Ectodermal cell (in vitro differentiated cells): Measurements from ENCODE around the gene MYH14. TPM values are rescaled to one million over a fixed set of nuclear protein-coding genes. Genes with fewer than 3 reads are reported as not detected.

Experiments
- H3K27ac ChIP-seq: 2 replicates; pipeline ENCODE4 v1.7.0; 2013; ENCODE audit warnings: mild to moderate bottlenecking, low read depth, low read length; ENCODE audit not compliant: insufficient read depth, poor library complexity, severe bottlenecking
- H3K27me3 ChIP-seq: 2 replicates; pipeline ENCODE4 v1.7.0; 2013; ENCODE audit warnings: mild to moderate bottlenecking, low read length; ENCODE audit not compliant: insufficient read depth, control insufficient read depth, poor library complexity, severe bottlenecking
- H3K36me3 ChIP-seq: one replicate; pipeline ENCODE4 v1.7.0; 2013; ENCODE audit warnings: low read length; ENCODE audit not compliant: control insufficient read depth, insufficient read depth
- H3K4me1 ChIP-seq: one replicate; pipeline ENCODE4 v1.7.0; 2013; ENCODE audit warnings: low read length; ENCODE audit not compliant: control insufficient read depth, insufficient read depth
- H3K4me3 ChIP-seq: 2 replicates; pipeline ENCODE4 v1.7.0; 2013; ENCODE audit warnings: low read depth, low read length, control low read depth; ENCODE audit not compliant: insufficient read depth
- H3K9me3 ChIP-seq: 2 replicates; pipeline ENCODE4 v1.7.0; 2013; ENCODE audit warnings: mild to moderate bottlenecking, low read length, moderate library complexity; ENCODE audit not compliant: control insufficient read depth
- WGBS, 2 experiments: methylation state at CpG; one replicate each; pipeline ENCODE4 v1.1.7; 2013; ENCODE audit warnings: missing lambda C conversion rate in 2 of 2; 5-methylcytosine and 5-hydroxymethylcytosine counted together
- polyA plus RNA-seq, 4 experiments: library from polyadenylated mRNA; stranded (reverse); fragments of 50-300 nt; gene quantifications; one replicate each; pipeline ENCODE4 v1.2.3, GENCODE V29; 2013

Gene MYH14
- polyA plus RNA-seq (2013, experiment 1 of 4), result 3.9 TPM
- polyA plus RNA-seq (2013, experiment 2 of 4), result 3.2 TPM
- polyA plus RNA-seq (2013, experiment 3 of 4), result 2.5 TPM
- 2.8 TPM for polyA plus RNA-seq (2013, experiment 4 of 4)

DNA sequence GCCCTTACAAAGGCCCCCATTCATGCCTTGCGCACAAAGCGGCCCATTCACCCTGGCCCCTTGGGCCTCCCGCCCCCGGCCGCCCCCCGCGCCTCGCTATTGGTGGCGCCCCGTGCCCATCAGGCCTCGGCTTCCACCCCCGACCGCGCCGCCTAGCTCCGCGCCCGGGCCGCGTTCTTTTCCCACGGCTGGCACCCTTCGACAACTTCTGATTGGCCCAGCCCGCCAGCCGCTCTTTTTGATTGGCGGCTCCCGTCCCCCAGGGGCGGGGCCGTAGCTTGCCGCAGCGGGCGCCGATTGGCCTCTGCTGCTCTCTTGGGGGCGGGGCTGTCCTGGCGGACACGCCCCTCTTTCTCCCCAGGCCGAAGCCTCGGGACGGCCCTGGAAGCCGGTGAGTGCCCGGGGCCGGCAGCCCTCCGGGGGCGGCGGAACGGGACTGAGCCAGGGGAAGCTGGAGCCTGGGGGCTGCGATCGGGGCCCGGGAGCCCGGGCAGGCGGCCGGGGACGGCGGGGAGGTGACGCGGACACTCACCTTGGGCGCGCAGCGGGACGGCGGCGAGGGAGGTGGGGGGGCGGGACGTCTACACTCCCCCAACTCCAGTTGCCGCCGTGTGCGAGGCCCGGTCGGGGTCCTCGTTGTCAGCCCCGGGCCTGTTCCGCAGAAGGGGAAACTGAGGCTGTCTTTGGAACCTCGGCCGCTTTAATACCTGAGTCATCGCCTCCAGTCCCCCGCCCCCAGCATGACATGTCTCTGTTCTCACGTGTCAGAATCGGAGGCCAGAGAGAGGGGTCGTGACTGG lies at the start of gene MYH14:
Gene MYH14 (plus strand): TSS at position 342 of the 800 bp plus-strand sequence. CDS start 6,744 bp downstream, outside the sequence.
- Histone ChIP-seq H3K36me3 (no peaks in the 10 kb centered on the region), H3K4me3 (peak within 1 kb of the TSS; percentile 13), H3K4me1 (no peaks in the 10 kb centered on the region), H3K27ac (no peak within 1 kb of the TSS), H3K27me3 (peaks cover 4% of the 10 kb centered on the region), H3K9me3 (peaks cover 2% of the 10 kb centered on the region)
- 64 to 65% methylated on average over 77 to 78 of the region's 78 CpGs for WGBS, 2 experiments

DNA sequence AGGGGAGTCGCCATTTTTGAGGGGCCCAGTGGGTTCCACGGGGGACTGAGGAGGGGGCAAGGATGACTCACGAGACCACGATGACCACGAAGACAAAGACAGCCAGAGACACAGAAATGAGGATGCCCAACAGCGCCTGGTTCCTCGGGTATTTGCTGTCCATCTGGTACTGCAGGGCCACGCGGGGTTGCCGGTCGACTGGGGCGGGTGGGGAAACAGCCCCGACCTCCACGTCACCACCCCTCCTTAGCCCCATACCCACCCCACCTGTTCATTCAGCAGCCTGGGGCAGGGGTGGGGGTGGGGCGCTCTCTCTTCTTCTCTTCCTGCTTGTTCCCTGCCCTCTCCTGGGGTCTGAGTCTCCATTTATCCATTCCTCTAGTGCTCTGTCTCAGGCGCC lies 48.9 kb upstream of the MYH14 start:
- Histone ChIP-seq H3K36me3 (no peaks in the 10 kb centered on the region), H3K9me3 (peaks cover 5% of the 10 kb centered on the region), H3K27ac (no peak overlapping the region), H3K4me1 (no peaks in the 10 kb centered on the region), H3K27me3 (no peaks in the 10 kb centered on the region), H3K4me3 (no peak overlapping the region)
- 81 to 83% methylated on average over 16 of the region's 16 CpGs for WGBS, 2 experiments

DNA sequence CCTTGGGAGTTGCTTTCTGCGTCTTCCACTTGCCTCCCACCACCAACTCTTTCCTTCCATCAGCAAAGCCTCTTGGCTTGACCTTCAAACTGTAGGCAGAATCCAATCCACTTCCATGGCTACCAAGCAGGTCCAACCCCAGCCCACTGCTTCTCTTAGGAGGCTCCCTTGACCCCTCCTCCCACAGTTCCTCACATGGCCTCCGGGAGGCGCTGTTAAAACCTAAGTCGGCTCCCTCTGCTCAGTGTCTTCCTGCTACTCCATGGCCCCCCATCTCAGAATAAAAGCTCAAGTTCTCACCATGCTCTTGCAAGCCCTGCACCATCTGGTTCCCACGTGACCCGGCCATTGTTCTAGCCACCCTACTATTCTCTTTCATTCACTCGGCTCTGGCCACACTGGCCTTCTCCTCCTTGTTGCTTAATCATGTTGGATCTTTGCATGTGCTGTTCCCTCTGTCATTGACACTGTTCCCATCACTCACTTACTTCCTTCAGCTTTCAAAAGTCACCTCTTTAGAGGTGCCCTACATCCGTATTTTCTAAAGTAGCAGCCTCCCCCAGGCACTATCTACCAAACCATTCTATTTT lies 47.8 kb upstream of the MYH14 start:
- H3K36me3 ChIP-seq, result no peaks in the 10 kb centered on the region
- peaks cover 5% of the 10 kb centered on the region for H3K9me3 ChIP-seq
- H3K4me1 ChIP-seq, result no peaks in the 10 kb centered on the region
- H3K27ac ChIP-seq, result no peak overlapping the region
- no peak overlapping the region for H3K4me3 ChIP-seq
- H3K27me3 ChIP-seq, result no peaks in the 10 kb centered on the region
- WGBS, 2 experiments, result 71 to 74% methylated on average over 8 of the region's 8 CpGs

DNA sequence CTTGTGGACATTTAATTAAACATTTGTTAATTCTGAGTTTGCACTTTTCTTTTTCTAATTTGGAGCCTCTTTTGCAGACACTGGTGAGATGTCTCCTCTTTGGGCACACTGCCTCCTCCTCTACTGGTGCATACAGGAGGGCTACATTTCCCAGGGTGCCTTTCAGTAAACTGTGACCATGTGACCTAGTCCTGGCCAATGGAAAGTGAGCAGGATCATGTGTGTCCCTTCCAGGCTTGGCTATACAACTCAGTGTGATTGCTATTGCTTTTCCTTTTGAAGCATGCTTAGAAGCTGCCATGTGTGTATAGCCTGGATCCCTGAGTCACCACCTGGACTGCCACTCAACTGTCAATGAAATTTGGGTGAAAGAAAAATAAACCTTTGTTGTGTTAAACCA lies 44.8 kb upstream of the MYH14 start:
- Histone ChIP-seq H3K27ac (no peak overlapping the region), H3K4me1 (no peaks in the 10 kb centered on the region), H3K27me3 (no peaks in the 10 kb centered on the region), H3K4me3 (no peak overlapping the region), H3K36me3 (no peaks in the 10 kb centered on the region), H3K9me3 (peaks cover 9% of the 10 kb centered on the region)

DNA sequence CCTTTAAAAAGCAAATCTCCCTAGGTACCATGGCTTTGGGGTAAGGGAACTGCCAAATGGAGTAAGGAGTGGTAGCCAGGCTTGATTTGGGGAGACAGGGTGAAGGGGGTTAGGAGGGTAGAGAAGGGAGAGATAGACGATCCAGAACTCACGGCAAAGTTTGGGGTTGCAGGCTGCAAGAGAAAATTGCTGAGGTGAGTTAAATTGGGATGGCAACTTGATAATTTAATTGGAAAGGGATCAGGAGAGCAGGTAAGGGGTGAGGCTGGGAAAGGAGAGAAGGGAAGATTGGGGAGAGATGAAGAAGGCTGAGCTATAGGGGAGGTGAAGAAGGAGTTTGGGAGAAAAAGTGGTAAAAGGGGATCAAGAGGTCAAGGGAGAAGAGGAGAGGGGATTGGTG lies 44.3 kb upstream of the MYH14 start:
- H3K4me3 ChIP-seq, result no peak overlapping the region
- no peaks in the 10 kb centered on the region for H3K4me1 ChIP-seq
- no peak overlapping the region for H3K27ac ChIP-seq
- H3K9me3 ChIP-seq, result peaks cover 9% of the 10 kb centered on the region
- WGBS, 2 experiments, result 90% methylated on average over 2 of the region's 2 CpGs
- H3K36me3 ChIP-seq, result no peaks in the 10 kb centered on the region
- no peaks in the 10 kb centered on the region for H3K27me3 ChIP-seq

DNA sequence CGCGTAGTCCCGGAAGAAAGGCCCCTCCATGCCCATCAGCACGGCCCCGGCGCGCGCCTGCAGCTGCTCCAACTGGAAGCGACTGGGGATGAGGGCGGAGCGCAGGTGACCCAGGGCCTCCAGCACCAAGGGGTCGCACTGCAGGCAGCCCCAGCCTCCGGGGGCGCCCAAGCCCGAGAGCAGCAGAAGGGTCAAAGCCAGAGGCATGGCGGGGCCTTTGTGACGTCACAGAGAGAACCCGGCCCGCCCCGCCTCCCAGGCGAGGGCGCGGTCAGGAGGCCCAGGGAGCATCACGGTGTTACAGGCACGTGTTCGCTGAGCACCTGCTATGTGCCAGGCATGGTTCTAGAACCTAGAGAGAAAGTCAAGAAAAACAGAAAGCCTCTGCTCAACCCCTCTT lies 40.4 kb upstream of the MYH14 start, which contains the start of gene IZUMO2:
Gene IZUMO2 (minus strand): TSS at position 294 of the 400 bp plus-strand sequence. CDS start 87 bp downstream, at position 207.
- no peaks in the 10 kb centered on the region for H3K4me1 ChIP-seq
- H3K27me3 ChIP-seq, result no peaks in the 10 kb centered on the region
- 87 to 88% methylated on average over 26 of the region's 26 CpGs for WGBS, 2 experiments
- no peaks in the 10 kb centered on the region for H3K36me3 ChIP-seq
- no peak within 1 kb of the TSS for H3K4me3 ChIP-seq
- H3K27ac ChIP-seq, result no peak within 1 kb of the TSS
- H3K9me3 ChIP-seq, result peaks cover 4% of the 10 kb centered on the region

DNA sequence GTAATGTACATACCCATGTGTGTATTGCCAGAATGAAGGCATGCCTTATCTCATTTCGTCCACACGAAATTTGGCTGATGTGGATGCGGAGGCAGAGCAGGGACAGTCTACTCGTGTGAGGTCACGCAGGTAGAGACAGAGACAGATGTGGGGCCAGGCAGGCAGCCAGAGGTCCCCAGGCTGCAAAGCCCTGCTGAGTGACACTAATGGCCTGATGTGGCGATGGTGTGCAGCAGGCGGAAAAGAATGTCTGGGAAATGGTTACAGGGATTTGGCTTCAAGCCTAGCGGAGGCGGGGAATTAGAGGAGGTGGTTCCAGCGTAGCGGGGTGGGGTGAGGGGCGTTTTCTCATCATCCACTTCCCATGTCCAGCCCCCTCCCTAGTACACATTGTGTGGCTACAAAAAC lies 36.1 kb upstream of the MYH14 start:
- Histone ChIP-seq H3K4me3 (no peak overlapping the region), H3K4me1 (no peaks in the 10 kb centered on the region), H3K9me3 (no peaks in the 10 kb centered on the region), H3K27ac (no peak overlapping the region), H3K36me3 (no peaks in the 10 kb centered on the region), H3K27me3 (no peaks in the 10 kb centered on the region)
- 85 to 89% methylated on average over 12 of the region's 12 CpGs for WGBS, 2 experiments

DNA sequence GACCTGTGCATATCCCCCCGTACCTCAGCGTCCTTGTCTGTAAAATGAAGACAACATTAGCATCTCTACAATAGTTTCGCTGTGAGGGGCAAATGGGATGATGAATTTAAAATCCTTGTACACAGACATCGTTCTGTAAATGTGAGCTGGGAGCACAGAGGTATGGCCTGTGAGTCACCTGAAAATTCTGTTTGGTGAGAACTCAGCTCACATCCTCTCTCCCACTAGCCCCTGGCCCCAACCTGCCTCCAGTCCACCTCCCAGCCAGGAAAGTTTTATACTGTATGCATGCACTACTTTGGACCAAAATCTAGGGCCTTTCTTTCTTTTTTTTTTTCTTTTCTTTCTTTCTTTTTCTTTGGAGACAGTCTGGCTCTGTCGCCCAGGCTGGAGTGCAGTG lies 31.7 kb upstream of the MYH14 start:
- no peak overlapping the region for H3K4me3 ChIP-seq
- no peaks in the 10 kb centered on the region for H3K36me3 ChIP-seq
- H3K9me3 ChIP-seq, result peaks cover 3% of the 10 kb centered on the region
- WGBS, 2 experiments, result 85% methylated on average over 5 of the region's 5 CpGs
- no peaks in the 10 kb centered on the region for H3K27me3 ChIP-seq
- H3K27ac ChIP-seq, result no peak overlapping the region
- H3K4me1 ChIP-seq, result no peaks in the 10 kb centered on the region

DNA sequence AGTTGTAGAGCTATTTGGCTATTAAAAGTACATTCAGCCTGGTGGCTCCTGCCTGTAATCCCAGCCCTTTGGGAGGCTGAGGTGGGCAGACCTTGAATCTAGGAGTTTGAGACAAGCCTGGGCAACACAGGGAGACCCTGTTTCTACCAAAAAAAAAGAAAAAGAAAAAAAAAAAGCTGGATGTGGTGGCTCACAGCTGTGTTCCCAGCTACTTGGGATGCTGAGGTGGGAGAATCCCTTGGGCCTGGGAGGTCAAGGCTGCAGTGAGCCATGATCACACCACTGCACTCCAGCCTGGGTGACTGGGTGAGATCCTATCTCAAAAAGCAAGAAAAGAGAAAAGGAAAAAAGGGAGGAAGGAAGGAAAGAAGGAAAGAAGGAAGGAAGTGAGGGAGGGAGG lies 30.7 kb upstream of the MYH14 start:
- Histone ChIP-seq H3K9me3 (peaks cover 3% of the 10 kb centered on the region), H3K4me3 (no peak overlapping the region), H3K27me3 (no peaks in the 10 kb centered on the region), H3K27ac (no peak overlapping the region), H3K36me3 (no peaks in the 10 kb centered on the region), H3K4me1 (no peaks in the 10 kb centered on the region)

DNA sequence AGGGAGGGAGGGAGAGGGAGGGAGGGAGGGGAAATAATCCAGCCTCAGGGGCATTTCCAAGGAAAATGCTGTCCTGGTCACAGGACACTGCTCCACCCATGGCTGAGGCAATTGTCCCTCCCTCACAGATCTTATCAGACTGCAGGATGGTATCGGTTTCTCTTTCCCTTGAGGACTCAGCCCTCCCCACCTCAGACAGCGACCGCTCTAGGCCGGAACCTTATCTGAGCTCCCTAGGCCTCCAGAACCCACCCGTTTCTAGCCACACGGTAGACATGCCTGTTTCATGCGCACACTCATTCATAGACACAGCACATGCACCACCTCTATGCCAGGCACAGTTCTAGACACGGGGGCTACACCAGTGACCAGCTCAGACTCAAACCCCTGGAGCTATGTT lies 30.3 kb upstream of the MYH14 start:
- H3K9me3 ChIP-seq, result peaks cover 3% of the 10 kb centered on the region
- H3K27ac ChIP-seq, result no peak overlapping the region
- no peaks in the 10 kb centered on the region for H3K27me3 ChIP-seq
- no peak overlapping the region for H3K4me3 ChIP-seq
- no peaks in the 10 kb centered on the region for H3K36me3 ChIP-seq
- 80 to 87% methylated on average over 8 of the region's 8 CpGs for WGBS, 2 experiments
- H3K4me1 ChIP-seq, result no peaks in the 10 kb centered on the region
